HEK293 (cell line): ENCODE data around the gene CENPA.

Experiments used
- CTCF ChIP-seq: fragments of 450-650 bp; formaldehyde crosslinking; IDR thresholded peaks from 2 replicates; pipeline ENCODE4 v1.5.1; 2016; ENCODE audit warnings: missing biosample characterization, missing genetic modification characterization
- REST ChIP-seq: fragments of 450-650 bp; formaldehyde crosslinking; IDR thresholded peaks from 2 replicates; pipeline ENCODE4 v1.5.1; 2016; ENCODE audit warnings: missing biosample characterization, missing genetic modification characterization
- SP2 ChIP-seq: fragments of 450-650 bp; formaldehyde crosslinking; IDR thresholded peaks from 2 replicates; pipeline ENCODE4 v1.5.1; 2016; ENCODE audit warnings: missing biosample characterization, missing genetic modification characterization
- TCF7L2 ChIP-seq: IDR thresholded peaks from 2 replicates; pipeline ENCODE4 v1.6.1; 2011; ENCODE audit warnings: low read depth, mild to moderate bottlenecking, inconsistent platforms, low read length, moderate library complexity, borderline replicate concordance
- YY1 ChIP-seq: fragments of 450-650 bp; formaldehyde crosslinking; IDR thresholded peaks from 2 replicates; pipeline ENCODE4 v1.5.1; 2018; ENCODE audit warnings: missing biosample characterization, missing genetic modification characterization
- ZNF843 ChIP-seq: fragments of 450-650 bp; formaldehyde crosslinking; IDR thresholded peaks from 2 replicates; pipeline ENCODE4 v1.5.1; 2016; ENCODE audit warnings: missing biosample characterization, missing genetic modification characterization

- no peak for TF ChIP-seq ZNF843
- TF ChIP-seq CTCF (tag by site-specific recombination): no peak
- no peak for TF ChIP-seq YY1 (tag by site-specific recombination)
- TF ChIP-seq SP2: no peak
- no peak for TF ChIP-seq REST (tag by site-specific recombination)
- no peak for TF ChIP-seq TCF7L2
These were observed 32.4 kb downstream of the CENPA start for GRCh38 chr2:26818255-26818654.
